Stimulated activated CD8-positive, alpha-beta memory T cell treated with anti-CD3 and anti-CD28 coated beads, Interleukin-12 subunit alpha, Interleukin-12 subunit beta, amount 100 ng/mL, for 1 hour (primary cell): ENCODE data around the gene MYBPC2.

ENCODE experiments used
- DNase-seq: peaks from one replicate; pipeline ENCODE4 v3.0.0-alpha.2; 2020; ENCODE audit warnings: low read depth

The MYBPC2 gene

DNA sequence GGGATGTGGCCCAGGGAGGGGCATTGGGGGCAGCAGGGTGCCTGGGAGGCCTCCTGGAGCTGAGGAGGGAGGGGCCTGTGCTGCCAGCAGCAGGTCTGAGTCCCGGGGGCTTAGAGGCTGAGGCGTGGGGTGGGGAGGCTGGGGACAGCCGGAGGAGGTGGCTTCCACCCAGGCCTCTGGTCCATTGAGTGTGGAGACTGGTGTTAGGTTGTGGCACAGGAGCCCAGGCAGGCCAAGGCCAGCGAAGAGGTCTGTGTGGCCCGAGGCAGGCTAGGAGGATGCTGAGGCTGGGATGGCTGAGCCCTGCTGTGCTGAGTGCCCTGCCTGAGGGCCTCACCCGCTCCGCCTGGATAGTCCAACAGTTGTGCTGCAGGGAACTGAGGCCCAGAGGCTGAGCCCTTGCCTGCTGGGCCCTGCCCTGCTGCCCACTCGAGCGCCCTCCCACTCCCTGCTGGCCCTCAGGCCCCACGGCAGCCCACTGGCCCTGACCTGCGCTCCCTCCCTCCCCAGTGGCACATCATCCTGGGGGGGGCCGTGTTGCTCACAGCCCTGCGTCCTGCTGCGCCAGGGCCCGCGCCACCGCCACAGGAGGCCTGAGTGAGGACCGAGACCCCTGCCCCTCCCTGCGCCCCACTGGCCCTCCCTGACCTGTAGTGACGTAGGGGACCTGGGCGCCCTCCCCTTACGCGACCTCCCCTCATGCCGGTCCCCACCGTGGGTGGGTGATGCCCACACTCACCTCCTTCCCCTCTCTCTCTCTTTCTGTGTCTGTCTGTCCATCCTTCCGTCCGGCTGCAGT is 48.9 kb downstream of the MYBPC2 start:
- no peak for DNase-seq

DNA sequence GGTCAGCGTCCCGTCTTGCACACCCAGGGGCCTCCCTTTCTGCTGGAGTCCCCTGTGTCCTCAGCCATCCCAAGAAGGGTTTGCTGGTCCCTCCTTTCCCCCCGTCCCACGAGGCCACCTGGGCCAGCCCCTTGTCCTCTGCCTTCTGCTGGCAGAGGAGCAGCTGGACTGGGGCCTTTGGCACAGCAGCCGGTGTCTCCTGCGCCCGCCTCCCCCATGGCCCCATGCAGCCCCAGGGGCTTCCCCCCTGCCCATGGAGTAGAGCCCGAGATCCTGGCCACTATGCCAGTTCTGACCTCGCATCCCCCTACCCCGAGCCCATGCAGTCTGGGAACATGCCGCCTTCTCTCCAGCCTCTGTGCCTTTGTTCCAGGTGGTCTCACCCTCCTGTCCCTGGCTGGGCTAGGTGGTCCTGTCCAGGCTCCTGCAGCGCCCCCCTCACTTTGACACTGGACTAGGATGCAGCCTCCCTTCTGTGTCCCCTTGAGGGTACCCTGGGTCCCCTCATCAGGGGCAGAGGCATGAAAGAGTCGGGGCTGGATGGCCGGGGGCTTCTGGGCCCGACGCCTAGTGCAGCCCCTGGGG is 49.7 kb downstream of the MYBPC2 start:
- DNase-seq, result no peak

DNA sequence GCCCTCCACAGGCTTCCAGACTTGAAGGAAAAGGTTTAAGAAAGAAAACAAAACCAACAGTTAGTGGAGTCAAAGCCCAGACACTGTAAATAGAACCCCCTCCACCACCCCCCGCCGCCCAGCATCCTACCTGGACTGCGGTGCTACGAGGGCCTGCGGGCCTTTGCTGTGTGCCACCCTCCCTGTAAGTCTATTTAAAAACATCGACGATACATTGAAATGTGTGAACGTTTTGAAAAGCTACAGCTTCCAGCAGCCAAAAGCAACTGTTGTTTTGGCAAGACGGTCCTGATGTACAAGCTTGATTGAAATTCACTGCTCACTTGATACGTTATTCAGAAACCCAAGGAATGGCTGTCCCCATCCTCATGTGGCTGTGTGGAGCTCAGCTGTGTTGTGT is 50.2 kb downstream of the MYBPC2 start:
- DNase-seq, result no peak

DNA sequence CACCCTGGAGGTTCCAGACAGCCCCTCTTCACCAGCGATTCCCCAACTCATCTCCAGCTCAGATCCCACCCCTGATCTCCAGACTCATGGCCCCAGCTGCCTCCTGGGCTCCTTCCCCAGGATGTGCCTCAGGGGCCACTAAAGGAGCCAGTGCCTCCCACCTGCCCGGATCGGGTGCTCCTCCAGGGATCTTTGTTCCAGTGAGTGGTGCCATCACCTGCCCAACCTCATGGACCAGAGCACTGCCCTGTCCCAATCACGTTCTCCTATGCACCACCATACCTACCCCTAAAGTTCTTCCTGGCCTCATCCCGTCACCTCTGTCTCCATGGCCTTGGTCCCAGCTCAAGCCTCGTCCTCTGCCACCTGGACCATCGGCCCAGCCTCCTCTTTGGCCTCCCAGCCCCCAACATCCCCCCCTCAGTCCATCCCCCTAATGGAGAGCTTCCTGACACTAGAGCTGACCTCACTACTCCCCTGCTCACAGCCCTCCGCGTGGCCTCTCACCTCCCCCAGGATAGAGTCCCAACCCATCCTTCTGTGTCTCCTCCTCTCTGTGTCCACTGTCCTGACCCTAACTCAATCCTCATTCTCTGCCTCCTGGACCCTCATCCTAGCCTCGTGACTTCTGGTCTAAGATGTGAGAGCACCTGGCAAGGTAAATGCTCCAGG is 52.7 kb downstream of the MYBPC2 start:
- DNase-seq, result no peak

DNA sequence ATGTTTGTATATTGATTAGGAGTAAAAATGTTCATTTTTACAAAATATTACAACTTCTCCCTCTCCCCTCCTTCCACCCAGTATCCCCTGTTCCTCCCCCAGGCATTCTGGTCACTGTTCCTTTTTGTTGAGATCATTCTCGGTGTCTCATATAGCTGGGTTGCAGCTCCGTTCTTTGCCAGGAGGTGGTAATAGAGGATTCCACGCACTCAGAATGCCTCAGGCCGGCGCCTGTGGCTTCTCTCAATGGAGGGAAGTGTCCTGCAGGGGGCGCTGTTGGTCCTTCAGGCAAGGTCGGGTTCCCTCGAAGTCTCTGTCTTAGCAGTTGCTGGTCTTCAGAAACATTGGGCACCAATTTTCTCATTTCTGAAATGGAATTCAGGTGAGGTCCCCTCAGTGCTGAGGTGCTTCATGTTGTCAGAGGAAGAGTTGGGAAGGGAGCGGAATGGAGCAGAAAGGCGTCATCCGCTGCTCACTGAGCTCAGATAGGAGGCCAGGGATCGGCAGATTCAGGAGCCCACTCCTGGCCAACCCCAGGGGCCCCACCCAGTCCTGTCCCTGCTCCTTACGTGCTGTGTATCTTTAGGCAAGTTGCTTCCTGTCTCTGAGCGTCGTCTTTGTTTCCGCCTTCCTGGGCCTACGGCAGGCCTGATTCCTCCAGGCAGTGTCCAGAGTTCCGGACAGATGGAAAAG is 54.3 kb downstream of the MYBPC2 start:
- DNase-seq, result peak; percentile 32

DNA sequence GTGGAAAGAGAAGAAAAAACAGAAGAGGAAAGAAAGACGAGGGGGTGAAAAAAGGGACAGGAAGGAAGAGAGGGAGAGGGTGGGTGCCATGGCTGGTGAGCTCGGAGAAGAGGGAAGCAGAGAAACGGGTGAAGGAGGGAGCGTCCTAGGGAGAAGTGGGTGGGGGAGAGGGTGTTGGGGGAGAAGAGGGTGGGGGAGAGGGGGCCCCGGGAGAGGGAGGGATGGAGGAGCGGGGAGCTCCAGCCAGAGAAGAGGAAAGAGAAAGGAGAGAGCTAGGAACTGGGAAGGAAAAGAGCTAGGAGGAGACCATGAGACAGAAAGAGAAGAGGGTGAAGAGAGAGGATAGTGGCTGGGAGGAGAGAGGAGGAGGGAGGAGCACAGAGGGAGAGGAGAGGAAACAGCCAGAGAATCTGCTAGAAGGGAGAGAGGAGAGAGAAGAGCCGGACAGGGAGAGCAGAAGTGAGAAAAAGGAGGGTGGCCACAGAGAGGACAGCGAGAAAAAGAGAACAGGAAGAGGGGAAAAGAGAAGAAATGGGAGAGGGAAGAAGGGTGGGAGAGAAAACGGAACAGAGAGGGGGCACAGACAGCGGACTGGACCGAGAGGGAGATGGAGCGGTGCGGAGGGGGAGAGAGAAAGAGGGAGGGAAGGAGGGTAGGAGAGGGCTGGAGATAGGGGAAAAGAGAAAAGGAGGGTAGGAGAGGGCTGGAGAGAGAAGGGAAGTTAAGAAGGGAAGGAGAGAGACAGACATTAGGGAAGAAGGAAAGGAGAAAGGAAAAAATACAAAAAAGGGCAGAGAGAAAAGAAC is 55.9 kb downstream of the MYBPC2 start:
- no peak for DNase-seq

DNA sequence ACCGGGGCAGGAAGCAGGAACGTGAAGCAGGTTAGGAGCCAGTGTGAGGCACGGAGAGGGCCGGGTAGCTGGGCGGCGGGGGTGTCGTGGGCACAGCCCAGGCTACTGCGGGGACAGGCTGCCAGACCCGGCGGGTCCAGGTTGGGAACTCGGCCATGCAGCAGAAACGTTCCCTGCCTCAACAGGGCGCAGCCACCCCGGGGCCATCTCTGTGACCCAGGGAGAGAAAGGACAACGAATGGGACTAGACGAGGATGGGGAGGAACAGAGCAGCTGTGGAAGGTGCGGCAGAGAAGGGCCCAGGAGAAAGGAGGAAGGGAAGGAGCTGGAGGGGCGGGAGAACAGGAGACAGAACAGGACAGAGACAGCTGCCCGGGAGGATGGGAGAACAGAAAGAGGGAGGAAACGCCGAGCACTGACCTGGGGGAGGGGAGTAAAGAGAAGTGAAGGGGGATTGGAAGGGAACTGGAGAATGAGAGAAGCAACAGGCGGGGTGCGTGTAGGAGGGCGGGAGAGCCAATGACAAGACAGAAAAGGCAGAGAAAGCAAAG is 56.8 kb downstream of the MYBPC2 start:
- DNase-seq, result no peak

DNA sequence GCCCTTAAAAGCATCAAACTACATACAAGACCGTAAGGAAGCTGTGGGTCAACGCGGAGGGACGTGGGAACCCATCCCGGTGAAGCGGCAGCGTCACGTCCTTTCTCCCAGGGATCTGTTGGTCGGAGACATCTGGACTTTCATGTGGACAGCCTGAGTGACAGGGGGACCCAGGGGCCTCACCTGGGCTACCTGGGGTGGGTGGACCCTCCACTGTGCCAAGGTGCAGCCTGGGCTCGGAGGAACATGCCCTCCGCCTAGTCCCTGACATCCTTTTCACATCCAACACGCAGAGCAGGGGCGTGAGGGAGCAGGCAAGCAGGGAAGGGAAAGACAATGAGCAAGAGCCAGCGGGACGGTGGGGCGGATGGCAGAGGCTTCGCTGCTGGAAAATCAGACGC is 57.7 kb downstream of the MYBPC2 start:
- no peak for DNase-seq

DNA sequence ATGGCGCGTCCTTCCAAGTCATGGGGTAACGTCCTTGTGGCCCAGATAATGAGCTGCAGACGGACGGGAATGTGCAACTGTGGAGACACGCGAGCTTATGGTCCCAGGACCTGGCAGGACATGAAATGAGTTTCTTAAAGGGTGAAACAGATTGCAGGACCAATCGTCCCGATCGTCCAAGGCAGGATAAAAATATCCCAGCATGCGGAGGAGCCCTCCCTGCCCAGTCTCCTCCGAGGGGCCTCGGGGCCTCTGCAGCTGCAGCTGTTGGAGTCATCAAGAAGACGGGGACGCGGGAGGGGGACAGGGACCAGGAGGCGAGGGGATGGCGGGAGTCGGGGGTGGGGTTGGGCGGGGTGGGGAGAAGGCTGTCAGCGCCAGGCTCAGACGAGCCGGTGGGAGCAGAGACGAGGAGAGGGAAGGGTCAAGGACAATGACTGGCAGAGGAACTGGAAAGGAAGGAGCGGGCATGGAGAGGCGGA is 58.3 kb downstream of the MYBPC2 start:
- no peak for DNase-seq

DNA sequence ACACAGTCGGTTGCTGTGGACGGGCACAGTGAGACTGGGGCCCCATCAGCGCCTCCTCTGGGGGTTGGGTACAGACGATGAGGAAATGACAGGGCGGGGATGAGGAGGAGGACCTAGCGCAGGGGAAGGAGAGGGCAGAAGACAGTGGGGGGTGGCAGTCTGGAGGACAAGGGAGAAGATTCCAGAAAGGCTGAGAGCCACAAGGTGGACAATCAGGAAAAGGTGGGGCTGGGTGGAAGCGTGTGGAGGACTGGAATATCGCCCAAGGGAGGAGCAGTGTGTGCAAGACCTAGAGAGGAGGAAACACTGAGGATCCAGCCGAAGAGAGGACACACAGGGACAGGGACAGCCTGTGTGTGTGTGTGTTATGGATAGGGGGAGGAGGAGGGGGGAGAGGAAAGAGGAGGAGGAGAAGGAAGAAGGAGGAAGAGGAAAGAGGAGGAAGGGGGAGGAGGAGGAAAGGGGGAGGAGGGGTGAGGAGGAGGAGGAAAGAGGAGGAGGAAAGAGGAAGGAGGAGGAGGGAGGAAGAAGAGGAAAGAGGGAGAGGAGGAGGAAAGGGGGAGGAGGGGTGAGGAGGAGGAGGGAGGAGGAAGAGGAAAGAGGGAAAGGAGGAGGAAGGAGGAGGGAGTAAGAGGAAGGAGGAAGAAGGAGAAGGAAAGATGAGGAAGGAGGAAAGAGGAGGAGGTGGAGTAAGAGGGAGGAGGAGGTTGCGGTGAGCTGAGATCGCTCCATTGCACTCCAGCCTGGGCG is 59.8 kb downstream of the MYBPC2 start:
- DNase-seq, result no peak

DNA sequence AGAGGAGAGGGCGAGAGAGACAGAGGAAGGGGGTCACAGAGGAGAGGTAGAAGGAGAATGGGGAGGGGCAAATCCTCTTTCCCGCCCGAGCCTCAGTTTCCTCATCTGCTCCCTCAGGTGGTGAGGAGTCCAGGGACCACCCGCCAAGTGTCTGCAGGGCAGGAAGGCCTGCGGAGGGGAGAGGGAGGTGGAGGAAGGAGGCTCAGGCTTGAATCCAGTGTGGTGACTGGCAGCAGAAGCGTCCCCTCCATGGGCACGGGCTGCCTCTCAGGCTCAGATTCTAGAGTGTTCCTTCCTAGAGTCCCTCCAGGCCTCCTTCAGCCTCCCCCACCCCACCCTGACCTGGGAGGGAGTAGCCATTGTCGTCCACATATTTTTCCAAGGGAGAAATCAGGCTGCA is 60.5 kb downstream of the MYBPC2 start:
- no peak for DNase-seq

DNA sequence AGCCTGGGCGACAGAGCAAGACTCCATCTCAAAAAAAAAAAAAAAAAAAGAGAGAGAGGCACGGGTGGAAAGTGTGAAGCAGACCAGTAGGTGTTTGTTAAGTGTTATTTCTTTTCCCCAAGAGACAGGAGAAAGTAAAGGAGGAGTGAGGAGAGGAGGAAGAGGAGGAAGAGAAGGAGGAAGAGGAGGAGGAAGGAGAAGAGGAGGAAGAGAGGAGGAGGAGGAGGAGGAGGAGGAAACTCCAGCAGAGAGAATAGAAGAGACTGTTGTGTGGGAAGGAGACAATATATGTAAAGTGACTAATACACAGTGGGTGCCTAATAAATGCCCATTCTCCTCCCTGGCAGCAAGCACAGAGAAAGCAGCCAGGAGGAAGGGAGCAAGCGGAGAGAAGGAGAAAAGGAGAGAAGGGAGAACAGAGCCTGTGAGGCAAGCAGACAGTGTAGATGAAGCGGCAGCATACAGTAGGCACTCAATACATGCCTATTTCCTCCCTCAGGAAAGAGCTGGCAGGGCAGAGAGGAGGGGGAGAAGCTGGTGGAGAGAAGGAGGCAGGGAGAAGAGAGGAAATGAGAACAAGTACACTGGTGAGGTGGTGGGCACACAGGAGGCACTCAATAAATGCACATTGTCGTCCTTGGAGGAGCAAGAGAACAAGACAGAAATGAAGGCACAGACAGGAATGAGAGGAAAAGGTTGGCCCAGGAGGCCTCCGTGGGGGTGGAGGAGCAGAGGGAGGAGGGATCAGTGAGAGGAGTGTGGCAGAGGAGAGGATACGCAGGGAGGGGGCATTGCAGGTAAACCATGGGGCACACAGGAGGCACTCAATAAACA is 61.7 kb downstream of the MYBPC2 start:
- DNase-seq, result no peak

DNA sequence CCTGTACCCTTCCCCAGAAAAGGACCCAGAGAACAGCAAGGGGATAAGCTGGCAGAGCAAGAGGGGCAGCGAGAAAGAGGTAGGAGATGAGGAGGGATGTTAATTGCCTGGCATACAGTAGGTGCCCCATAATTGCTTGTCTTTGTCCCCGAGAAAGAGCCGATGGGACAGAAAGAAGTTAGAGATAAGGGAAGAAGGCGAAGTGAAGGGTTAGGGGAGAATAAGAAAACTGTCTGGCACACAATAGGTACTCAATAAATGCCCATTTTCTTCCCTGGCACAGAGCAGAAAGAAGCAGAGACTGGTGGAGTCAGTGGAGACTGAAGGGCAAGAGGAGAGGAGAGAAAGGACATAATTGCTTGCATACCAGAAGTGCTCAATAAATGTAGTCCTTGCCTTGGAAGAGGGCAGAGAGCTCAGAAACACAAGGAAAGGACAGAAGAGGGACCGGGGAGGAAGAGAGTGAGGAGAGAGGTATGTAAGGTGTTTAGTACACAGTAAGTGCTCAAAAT is 62.4 kb downstream of the MYBPC2 start:
- DNase-seq, result no peak

DNA sequence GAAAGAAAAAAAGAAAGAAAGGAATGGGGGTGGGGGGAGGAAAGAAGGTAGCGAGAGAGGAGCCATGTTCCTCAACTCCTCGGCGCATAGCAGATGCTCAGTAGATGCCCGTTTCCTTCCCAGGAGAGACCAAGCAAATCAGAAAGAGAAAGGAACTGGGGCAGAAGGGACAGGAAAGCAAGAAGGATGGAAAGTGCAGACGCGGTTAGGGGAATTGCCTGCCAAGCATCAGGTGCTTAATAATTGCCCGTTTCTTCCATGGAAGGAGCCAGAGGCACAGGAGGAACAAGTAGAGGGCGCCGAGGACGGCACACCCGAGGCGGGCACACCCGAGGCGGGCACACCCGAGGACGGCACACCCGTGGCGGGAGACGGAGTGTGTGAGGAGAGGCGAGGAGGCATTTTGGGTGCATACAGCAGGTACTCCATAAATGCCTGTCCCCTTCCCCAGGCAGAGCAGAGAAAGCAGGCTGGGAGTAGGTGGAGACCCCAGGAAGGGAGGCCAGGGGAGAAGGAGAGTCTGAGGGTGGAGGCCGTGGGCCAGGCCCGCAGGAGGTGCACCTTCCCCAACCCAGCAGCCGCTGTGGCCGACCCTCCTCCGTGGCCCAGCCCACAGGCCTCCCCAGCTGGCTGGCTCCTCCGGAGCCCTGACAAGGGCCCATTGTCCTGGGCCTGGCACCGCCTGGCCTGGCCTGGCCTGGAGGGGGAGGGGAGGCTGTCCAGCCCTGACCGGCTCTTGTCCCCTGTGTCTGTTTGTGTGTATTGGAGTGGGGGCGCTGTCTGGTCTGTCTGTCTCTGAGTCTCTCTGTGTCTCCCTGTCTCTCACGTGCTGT is 63.7 kb downstream of the MYBPC2 start:
- DNase-seq, result no peak

DNA sequence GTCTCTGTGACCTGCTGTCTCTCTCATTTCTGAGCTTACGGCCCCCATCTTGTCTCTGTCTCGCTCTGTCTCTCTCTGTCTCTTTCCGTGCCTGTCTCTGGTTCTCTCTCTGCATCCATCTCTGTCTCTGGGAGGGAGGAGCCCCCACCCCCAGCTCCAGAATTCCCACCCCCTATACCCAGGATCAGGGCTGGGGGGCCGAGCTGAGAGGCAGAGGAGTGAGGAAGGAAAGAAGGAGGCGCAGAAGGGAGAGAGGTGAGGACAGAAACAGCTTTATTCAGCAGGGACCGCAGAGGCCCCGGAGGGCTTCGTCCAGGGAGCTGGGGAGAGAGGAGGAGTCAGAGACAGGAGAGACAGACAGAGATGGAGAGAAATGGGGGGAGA is 64.3 kb downstream of the MYBPC2 start:
- DNase-seq, result no peak

DNA sequence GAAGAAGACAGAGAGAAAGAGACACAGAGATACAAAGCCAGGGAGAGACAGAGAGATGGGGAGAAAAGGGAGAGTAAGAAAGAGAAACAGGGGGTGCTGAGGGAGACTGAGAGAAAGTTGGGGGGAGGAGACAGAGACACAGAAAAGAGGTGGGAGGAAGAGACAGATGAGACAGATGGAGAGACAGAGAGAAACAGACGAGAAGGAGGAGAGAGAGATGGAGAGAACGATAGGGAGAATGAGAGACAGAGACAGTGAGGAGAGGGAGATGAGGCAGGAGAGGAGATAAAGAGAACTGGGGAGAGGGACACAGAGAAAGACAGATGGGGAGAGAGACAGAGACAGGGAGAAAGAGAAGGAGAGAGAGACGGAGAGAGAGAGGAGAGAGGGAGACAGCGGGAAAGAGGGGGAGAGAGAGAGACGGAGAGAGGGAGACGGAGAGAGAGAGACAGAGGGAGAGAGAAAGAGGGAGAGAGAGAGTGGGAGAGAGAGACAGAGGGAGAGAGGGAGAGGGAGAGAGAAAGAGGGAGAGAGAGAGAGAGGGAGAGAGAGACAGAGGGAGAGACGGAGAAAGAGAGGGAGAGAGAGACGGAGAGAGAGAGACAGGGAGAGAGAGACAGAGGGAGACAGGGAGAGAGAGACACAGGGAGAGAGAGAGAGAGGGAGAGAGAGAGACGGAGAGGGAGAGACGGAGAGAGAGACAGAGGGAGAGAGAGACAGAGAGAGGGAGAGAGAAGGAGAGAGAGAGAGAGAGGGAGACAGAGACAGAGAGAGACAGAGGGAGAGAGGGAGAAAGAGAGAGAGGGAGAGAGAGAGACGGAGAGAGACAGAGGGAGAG is 65.7 kb downstream of the MYBPC2 start:
- DNase-seq, result no peak

DNA sequence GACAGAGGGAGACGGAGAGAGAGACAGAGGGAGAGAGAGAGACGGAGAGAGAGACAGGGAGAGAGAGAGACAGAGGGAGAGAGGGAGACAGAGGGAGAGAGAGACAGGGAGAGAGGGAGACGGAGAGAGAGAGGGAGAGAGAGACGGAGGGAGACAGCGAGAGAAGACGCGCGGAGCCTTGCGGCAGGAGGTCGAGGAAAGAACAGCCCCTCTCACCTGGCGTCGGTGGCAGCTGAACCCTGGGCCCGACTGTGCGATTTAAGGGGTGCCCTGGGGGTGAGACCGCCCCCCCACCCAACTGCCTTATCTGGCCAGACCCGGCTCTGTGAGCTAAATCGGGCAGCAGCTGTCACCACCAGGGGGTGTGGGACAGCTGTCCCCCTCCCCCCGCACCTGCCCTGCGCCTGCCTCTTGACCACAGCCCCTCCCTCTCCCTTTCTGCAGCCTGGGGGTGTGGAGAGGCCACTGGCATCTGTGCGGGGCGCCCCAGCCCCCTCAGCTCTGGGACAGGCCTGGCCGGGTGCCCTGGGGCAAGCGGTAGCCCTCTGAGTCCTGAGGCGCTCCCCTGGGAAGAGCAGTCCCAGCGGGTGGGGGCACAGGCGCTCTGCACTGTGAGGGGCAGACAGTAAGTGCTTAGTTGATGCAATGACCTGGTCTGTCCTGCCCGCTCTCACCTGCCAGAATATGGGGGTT is 67.5 kb downstream of the MYBPC2 start:
- no peak for DNase-seq
